GM18526 (cell line): ENCODE results near the gene CHPF.

Experiments
- POLR2A ChIP-seq: IDR thresholded peaks from 3 replicates; pipeline ENCODE4 v1.6.1; 2011; ENCODE audit not compliant: insufficient read length; ENCODE audit errors: extremely low read depth

The CHPF gene

GRCh38 chr2:219543596-219544358 is at the start of gene CHPF, which contains the start of gene TMEM198:
Gene CHPF (minus strand): TSS chr2:219543809. CDS start chr2:219543538, 271 bp downstream.
Gene TMEM198 (plus strand): TSS chr2:219544028. CDS start chr2:219544728, 700 bp downstream.
- peak; percentile 44 for TF ChIP-seq POLR2A

GRCh38 chr2:219593154-219593553 is 49.5 kb upstream of the CHPF start:
- no peak for TF ChIP-seq POLR2A

- TF ChIP-seq POLR2A, result no peak
Observed at GRCh38 chr2:219592736-219593135, 49.1 kb upstream of the CHPF start.

- TF ChIP-seq POLR2A, result no peak
Observed at GRCh38 chr2:219591091-219591490, 47.5 kb upstream of the CHPF start.

GRCh38 chr2:219581346-219581745 is 37.7 kb upstream of the CHPF start:
- no peak for TF ChIP-seq POLR2A

- no peak for TF ChIP-seq POLR2A
Observed at GRCh38 chr2:219578811-219579613, 35.4 kb upstream of the CHPF start.

GRCh38 chr2:219576505-219577388 is 33.1 kb upstream of the CHPF start:
- no peak for TF ChIP-seq POLR2A

- TF ChIP-seq POLR2A, result no peak
Observed at GRCh38 chr2:219575566-219576504, 32.2 kb upstream of the CHPF start.

GRCh38 chr2:219574484-219575311 is 31.1 kb upstream of the CHPF start:
- no peak for TF ChIP-seq POLR2A

- TF ChIP-seq POLR2A, result no peak
Observed at GRCh38 chr2:219573166-219573565, 29.6 kb upstream of the CHPF start.

- no peak for TF ChIP-seq POLR2A
Observed at GRCh38 chr2:219572237-219573001, 28.8 kb upstream of the CHPF start, which contains the start of gene INHA. Gene INHA (plus strand): TSS chr2:219572310. CDS start chr2:219572375, 65 bp downstream.
